Neural progenitor cell (in vitro differentiated cells): ENCODE data around the gene E4F1. TPM values are rescaled to one million over a fixed set of nuclear protein-coding genes. Genes with fewer than 3 reads are reported as not detected.

Source experiments
- DNase-seq: peaks from one replicate; pipeline ENCODE4 v3.0.0-alpha.2; 2016; ENCODE audit warnings: low spot score
- H2AFZ ChIP-seq: fragments of 200-600 bp; sonication (generic); replicated peaks from 2 replicates; pipeline ENCODE4 v1.6.1; 2016; ENCODE audit warnings: antibody characterized with exemption
- H3F3A ChIP-seq: fragments of 200-600 bp; sonication (generic); 2 replicates; pipeline ENCODE4 v1.6.1; 2016; ENCODE audit warnings: antibody characterized with exemption, low read depth
- H3K27ac ChIP-seq: fragments of 200-600 bp; sonication (generic); 2 replicates; pipeline ENCODE4 v1.5.1; 2016; ENCODE audit warnings: mild to moderate bottlenecking
- H3K27me3 ChIP-seq: fragments of 200-600 bp; sonication (generic); 2 replicates; pipeline ENCODE4 v1.6.1; 2016; ENCODE audit warnings: mild to moderate bottlenecking, moderate library complexity
- H3K36me3 ChIP-seq: fragments of 200-600 bp; sonication (generic); 2 replicates; pipeline ENCODE4 v1.5.1; 2016
- H3K4me1 ChIP-seq: fragments of 200-600 bp; sonication (generic); 2 replicates; pipeline ENCODE4 v1.6.1; 2016; ENCODE audit warnings: mixed run types
- H3K4me2 ChIP-seq: fragments of 200-600 bp; sonication (generic); 2 replicates; pipeline ENCODE4 v1.6.1; 2016
- H3K4me3 ChIP-seq: fragments of 200-600 bp; sonication (generic); 2 replicates; pipeline ENCODE4 v1.5.1; 2016
- H3K79me2 ChIP-seq: fragments of 200-600 bp; sonication (generic); 2 replicates; pipeline ENCODE4 v1.6.1; 2016; ENCODE audit warnings: low read depth
- H3K9ac ChIP-seq: fragments of 200-600 bp; sonication (generic); 2 replicates; pipeline ENCODE4 v1.6.1; 2016
- H3K9me3 ChIP-seq: fragments of 200-600 bp; sonication (generic); 2 replicates; pipeline ENCODE4 v1.5.1; 2016; ENCODE audit warnings: low read depth
- H4K20me1 ChIP-seq: fragments of 200-600 bp; sonication (generic); 2 replicates; pipeline ENCODE4 v1.6.1; 2016; ENCODE audit warnings: low read depth
- H3K27ac Mint-ChIP-seq: 3 replicates; pipeline ENCODE4 v1.8.0; 2021; ENCODE audit warnings: mixed read lengths
- H3K27me3 Mint-ChIP-seq: 2 replicates; pipeline ENCODE4 v1.8.0; 2022; ENCODE audit warnings: low read depth, mild to moderate bottlenecking, inconsistent platforms, moderate library complexity, mixed read lengths; ENCODE audit not compliant: insufficient read depth
- H3K36me3 Mint-ChIP-seq: 3 replicates; pipeline ENCODE4 v1.8.0; 2021; ENCODE audit warnings: mixed read lengths
- H3K4me1 Mint-ChIP-seq: 3 replicates; pipeline ENCODE4 v1.8.0; 2021; ENCODE audit warnings: mixed read lengths
- H3K4me3 Mint-ChIP-seq: 3 replicates; pipeline ENCODE4 v1.8.0; 2021; ENCODE audit warnings: mild to moderate bottlenecking, moderate library complexity, mixed read lengths
- H3K9me3 Mint-ChIP-seq: 3 replicates; pipeline ENCODE4 v1.8.0; 2020; ENCODE audit warnings: mixed read lengths
- CTCF ChIP-seq: fragments of 200-600 bp; sonication (generic); IDR thresholded peaks from 2 replicates; pipeline ENCODE4 v1.5.1; 2017; ENCODE audit warnings: antibody characterized with exemption, mild to moderate bottlenecking
- EZH2 ChIP-seq: fragments of 200-600 bp; sonication (generic); IDR thresholded peaks from 2 replicates; pipeline ENCODE4 v1.6.1; 2017; ENCODE audit warnings: antibody characterized with exemption, mild to moderate bottlenecking, moderate library complexity
- EZH2phosphoT487 ChIP-seq: fragments of 200-600 bp; sonication (generic); IDR thresholded peaks from 2 replicates; pipeline ENCODE4 v1.6.1; 2017; ENCODE audit warnings: antibody characterized with exemption
- total RNA-seq: library from RNA; depleted of rRNA; stranded (reverse); fragments of >200 nt; gene quantifications from 2 replicates; pipeline ENCODE4 v1.2.3, GENCODE V29; 2015; ENCODE audit warnings: low replicate concordance

E4F1 gene, protein sequence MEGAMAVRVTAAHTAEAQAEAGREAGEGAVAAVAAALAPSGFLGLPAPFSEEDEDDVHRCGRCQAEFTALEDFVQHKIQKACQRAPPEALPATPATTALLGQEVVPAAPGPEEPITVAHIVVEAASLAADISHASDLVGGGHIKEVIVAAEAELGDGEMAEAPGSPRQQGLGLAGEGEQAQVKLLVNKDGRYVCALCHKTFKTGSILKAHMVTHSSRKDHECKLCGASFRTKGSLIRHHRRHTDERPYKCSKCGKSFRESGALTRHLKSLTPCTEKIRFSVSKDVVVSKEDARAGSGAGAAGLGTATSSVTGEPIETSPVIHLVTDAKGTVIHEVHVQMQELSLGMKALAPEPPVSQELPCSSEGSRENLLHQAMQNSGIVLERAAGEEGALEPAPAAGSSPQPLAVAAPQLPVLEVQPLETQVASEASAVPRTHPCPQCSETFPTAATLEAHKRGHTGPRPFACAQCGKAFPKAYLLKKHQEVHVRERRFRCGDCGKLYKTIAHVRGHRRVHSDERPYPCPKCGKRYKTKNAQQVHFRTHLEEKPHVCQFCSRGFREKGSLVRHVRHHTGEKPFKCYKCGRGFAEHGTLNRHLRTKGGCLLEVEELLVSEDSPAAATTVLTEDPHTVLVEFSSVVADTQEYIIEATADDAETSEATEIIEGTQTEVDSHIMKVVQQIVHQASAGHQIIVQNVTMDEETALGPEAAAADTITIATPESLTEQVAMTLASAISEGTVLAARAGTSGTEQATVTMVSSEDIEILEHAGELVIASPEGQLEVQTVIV
- total RNA-seq: 7.4 and 37.7 TPM in 2 replicates

DNA sequence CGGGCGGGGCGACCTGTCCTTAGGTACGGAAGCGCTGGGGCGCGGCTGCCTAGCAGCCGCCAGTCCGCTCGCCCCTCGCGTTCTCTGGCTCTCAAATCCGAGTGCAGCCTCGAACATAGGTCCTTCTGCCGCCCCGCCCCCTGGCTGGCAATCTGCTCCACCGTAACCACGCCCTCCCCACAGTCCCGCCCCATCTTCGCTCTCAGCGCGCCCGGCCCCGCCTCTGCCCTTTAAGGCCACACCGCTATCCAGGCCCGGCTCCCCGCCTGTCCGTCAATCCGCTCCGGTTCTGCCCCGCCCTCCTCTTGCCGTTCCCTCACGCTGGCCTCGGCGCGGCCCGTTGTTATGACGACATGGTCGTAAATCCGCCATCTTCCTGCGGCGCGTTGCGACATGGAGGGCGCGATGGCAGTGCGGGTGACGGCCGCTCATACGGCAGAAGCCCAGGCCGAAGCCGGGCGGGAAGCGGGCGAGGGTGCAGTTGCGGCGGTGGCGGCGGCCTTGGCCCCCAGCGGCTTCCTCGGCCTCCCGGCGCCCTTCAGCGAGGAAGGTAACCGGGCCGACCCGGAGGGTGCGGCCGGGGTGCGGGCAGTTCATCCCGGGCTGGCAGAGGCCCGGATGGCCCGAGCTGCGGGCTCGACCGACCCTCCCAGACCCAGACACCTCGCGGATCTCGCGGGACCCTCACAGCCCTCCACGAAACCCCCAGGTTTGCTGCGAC is at the start of gene E4F1:
Gene E4F1, plus strand, starts transcription at position 371 of the 721 bp plus-strand sequence. Its CDS starts 23 bp downstream, at position 394.
- Histone ChIP-seq H2AFZ (peak within 1 kb of the TSS; percentile 52), H3K79me2 (peaks cover 41% of the 10 kb centered on the region), H3K9me3 (no peaks in the 10 kb centered on the region), H3K4me1 (peaks cover 7% of the 10 kb centered on the region), H3F3A (peaks cover 6% of the 10 kb centered on the region), H3K27ac (peak within 1 kb of the TSS; percentile 58), H3K4me2 (peak within 1 kb of the TSS; percentile 92), H3K4me3 (peak within 1 kb of the TSS; percentile 89), H4K20me1 (peaks cover 30% of the 10 kb centered on the region), H3K27me3 (no peaks in the 10 kb centered on the region), H3K36me3 (no peaks in the 10 kb centered on the region), H3K9ac (peak within 1 kb of the TSS; percentile 94)
- H3K27me3 Mint-ChIP-seq: peaks cover 5% of the 10 kb centered on the region
- H3K4me3 Mint-ChIP-seq: peak within 1 kb of the TSS; percentile 87
- H3K27ac Mint-ChIP-seq: peak within 1 kb of the TSS; percentile 53
- DNase-seq: peak; percentile 100
- H3K4me1 Mint-ChIP-seq: peaks cover 12% of the 10 kb centered on the region
- TF ChIP-seq EZH2 (no peak), CTCF (no peak), EZH2phosphoT487 (no peak)
- no peaks in the 10 kb centered on the region for H3K36me3 Mint-ChIP-seq
- H3K9me3 Mint-ChIP-seq: no peaks in the 10 kb centered on the region

DNA sequence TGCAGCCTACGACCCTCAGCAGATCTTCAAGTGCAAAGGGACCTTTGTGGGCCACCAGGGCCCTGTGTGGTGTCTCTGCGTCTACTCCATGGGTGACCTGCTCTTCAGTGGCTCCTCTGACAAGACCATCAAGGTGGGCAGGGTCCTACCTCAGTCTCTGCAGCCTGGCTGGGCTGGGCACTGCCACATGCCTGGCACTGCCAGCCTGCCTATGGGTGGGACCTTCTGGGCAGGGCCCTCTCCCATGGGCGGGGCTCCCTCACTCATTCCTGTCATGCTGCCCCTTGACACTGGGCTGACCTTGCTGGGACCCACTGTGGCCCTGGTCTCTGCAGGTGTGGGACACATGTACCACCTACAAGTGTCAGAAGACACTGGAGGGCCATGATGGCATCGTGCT is 49.5 kb upstream of the E4F1 start:
- Histone ChIP-seq H3K4me3 (no peak overlapping the region), H3K27ac (no peak overlapping the region), H3K4me1 (no peaks in the 10 kb centered on the region), H2AFZ (no peak overlapping the region), H3F3A (peaks cover 5% of the 10 kb centered on the region), H3K27me3 (no peaks in the 10 kb centered on the region), H3K36me3 (no peaks in the 10 kb centered on the region), H3K4me2 (no peak overlapping the region), H4K20me1 (no peaks in the 10 kb centered on the region), H3K79me2 (no peaks in the 10 kb centered on the region), H3K9me3 (no peaks in the 10 kb centered on the region), H3K9ac (no peak overlapping the region)
- H3K27ac Mint-ChIP-seq: no peak overlapping the region
- DNase-seq: no peak
- H3K27me3 Mint-ChIP-seq: peaks cover 2% of the 10 kb centered on the region
- H3K9me3 Mint-ChIP-seq: no peaks in the 10 kb centered on the region
- H3K36me3 Mint-ChIP-seq: peaks cover 2% of the 10 kb centered on the region
- no peaks in the 10 kb centered on the region for H3K4me1 Mint-ChIP-seq
- TF ChIP-seq EZH2phosphoT487 (no peak), EZH2 (no peak)
- H3K4me3 Mint-ChIP-seq: no peak overlapping the region

DNA sequence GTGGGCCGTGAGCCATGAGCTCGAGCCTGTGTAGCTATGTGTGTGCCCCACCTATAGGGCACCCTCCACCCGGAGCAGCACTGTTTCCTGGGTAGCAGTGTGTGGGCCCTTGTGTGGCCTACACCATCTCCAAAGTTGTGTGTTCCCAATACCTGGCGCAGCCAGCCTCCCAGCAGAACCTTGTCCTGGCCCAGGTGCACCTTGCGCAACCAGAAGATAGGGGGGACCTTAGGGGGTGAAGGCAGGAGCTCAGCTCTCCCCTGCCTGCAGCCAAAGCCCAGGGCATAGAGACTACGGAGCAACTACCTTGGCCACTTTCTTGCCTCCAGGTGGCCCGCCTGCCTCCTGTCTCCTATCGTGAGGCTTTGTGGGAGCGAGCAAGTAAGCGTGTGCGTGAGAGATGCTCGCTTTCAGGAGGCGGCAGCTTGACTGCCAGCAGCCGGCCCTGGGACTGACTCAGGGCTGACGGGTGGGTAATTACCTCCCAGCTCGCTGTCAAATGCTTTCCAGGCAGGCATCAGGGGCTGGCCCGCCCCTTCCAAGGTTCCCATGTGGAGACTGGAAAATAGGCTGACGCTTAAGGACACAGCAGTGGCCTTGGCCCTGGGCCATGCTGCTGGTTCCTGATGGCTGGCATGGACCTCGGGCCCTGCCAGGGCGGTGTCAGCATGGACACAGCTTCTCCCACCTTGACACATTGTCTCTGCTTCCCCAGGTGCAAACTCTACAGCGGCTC is 48.8 kb upstream of the E4F1 start:
- H3K36me3 ChIP-seq: no peaks in the 10 kb centered on the region
- H3K4me2 ChIP-seq: no peak overlapping the region
- no peak for DNase-seq
- no peaks in the 10 kb centered on the region for H3K4me1 ChIP-seq
- no peak overlapping the region for H2AFZ ChIP-seq
- H3K4me1 Mint-ChIP-seq: no peaks in the 10 kb centered on the region
- H3K9me3 Mint-ChIP-seq: no peaks in the 10 kb centered on the region
- H3K27me3 Mint-ChIP-seq: peaks cover 2% of the 10 kb centered on the region
- TF ChIP-seq CTCF (no peak), EZH2phosphoT487 (no peak), EZH2 (no peak)
- H3K9me3 ChIP-seq: no peaks in the 10 kb centered on the region
- H4K20me1 ChIP-seq: no peaks in the 10 kb centered on the region
- peaks cover 5% of the 10 kb centered on the region for H3F3A ChIP-seq
- H3K9ac ChIP-seq: no peak overlapping the region
- H3K4me3 Mint-ChIP-seq: no peak overlapping the region
- H3K36me3 Mint-ChIP-seq: peaks cover 2% of the 10 kb centered on the region
- no peak overlapping the region for H3K27ac ChIP-seq
- H3K27ac Mint-ChIP-seq: no peak overlapping the region
- no peak overlapping the region for H3K4me3 ChIP-seq
- H3K79me2 ChIP-seq: no peaks in the 10 kb centered on the region
- H3K27me3 ChIP-seq: no peaks in the 10 kb centered on the region
